Measurements from ENCODE around the gene PSME3. TPM values are rescaled to one million over a fixed set of nuclear protein-coding genes. Genes with fewer than 3 reads are reported as not detected.
A peak's percentile ranks its signal among the peaks of the same experiment; 100 is the strongest.
"Not testable (repeated sequence)": the region's sequence is repeated elsewhere in the genome, so short reads cannot be mapped to it uniquely, and the experiment has no call there.

Gene PSME3
- total and polyA plus RNA-seq, 4 donors, result 25.0 to 55.3 (median 39.8) TPM

DNA sequence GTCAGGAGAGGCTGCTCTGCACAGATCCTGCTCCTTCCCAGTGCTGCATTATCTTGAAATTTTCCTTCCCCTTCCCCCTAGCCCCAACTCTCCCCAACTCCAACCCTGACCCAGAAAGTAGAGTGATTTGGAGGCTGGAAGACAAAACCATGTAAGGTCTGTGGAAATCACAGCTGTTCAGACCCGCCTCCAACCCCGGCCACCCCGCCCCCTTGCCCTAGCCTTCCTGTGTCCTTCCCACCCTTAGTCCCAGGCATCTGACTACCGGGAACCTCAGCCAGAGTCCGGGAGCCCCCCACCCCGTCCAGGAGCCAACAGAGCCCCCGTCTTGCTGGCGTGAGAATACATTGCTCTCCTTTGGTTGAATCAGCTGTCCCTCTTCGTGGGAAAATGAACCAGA lies 17.8 kb downstream of the PSME3 start, which contains the start of gene AOC3:
Gene AOC3, plus strand, starts transcription at position 246 of the 400 bp plus-strand sequence. Its CDS starts 145 bp downstream, at position 391.
- Histone ChIP-seq H3K9ac (ENCODE audit: low read depth in 1 of 2, low read length in 2 of 2) (no peak within 1 kb of the TSS), H3K4me3 (ENCODE audit: low read depth in 1 of 3, low read length in 3 of 3) (peak within 1 kb of the TSS in 1 of 3 donors; percentile 14), H3K9me3 (ENCODE audit: control insufficient read depth in 4 of 4, low read length in 3 of 4) (no peaks in the 10 kb centered on the region), H3K36me3 (ENCODE audit: control insufficient read depth in 4 of 4, insufficient read depth in 3 of 4, low read depth in 1 of 4, low read length in 3 of 4) (no peaks in the 10 kb centered on the region), H3K4me1 (ENCODE audit: control insufficient read depth in 4 of 4, insufficient read depth in 4 of 4, low read length in 3 of 4) (peaks cover 0 to 25% (median 24%) of the 10 kb centered on the region in 4 donors), H3K27me3 (ENCODE audit: control insufficient read depth in 4 of 4, insufficient read depth in 4 of 4, low read length in 3 of 4) (no peaks in the 10 kb centered on the region), H3K27ac (ENCODE audit: low read depth in 1 of 2, low read length in 2 of 2) (peak within 1 kb of the TSS; percentile 17 to 36)
- 57% methylated on average over 9 of the region's 9 CpGs for WGBS
- no peak for DNase-seq (ENCODE audit: low spot score)
- TF ChIP-seq YY1 (IDR thresholded peaks at IDR 0.05) (no peak), HNF4A (conservative IDR thresholded peaks at IDR 0.05) (no peak), TAF1 (conservative IDR thresholded peaks at IDR 0.05) (no peak), RAD21 (IDR thresholded peaks at IDR 0.05) (no peak), GABPA (IDR thresholded peaks at IDR 0.05 in 1 of 2, conservative IDR thresholded peaks at IDR 0.05 in 1 of 2) (no peak), RXRA (IDR thresholded peaks at IDR 0.05) (no peak), SP1 (IDR thresholded peaks at IDR 0.05) (no peak), FOXA2 (IDR thresholded peaks at IDR 0.05) (no peak), FOXA1 (IDR thresholded peaks at IDR 0.05) (no peak), EGR1 (IDR thresholded peaks at IDR 0.05; ENCODE audit: low read depth in 2 of 2) (no peak), HNF4G (IDR thresholded peaks at IDR 0.05) (no peak), NR2F2 (IDR thresholded peaks at IDR 0.05) (no peak)
- TF ChIP-seq, protein P1, sequence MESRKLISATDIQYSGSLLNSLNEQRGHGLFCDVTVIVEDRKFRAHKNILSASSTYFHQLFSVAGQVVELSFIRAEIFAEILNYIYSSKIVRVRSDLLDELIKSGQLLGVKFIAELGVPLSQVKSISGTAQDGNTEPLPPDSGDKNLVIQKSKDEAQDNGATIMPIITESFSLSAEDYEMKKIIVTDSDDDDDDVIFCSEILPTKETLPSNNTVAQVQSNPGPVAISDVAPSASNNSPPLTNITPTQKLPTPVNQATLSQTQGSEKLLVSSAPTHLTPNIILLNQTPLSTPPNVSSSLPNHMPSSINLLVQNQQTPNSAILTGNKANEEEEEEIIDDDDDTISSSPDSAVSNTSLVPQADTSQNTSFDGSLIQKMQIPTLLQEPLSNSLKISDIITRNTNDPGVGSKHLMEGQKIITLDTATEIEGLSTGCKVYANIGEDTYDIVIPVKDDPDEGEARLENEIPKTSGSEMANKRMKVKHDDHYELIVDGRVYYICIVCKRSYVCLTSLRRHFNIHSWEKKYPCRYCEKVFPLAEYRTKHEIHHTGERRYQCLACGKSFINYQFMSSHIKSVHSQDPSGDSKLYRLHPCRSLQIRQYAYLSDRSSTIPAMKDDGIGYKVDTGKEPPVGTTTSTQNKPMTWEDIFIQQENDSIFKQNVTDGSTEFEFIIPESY (IDR thresholded peaks at IDR 0.05), result no peak
- TF ChIP-seq, protein P2, sequence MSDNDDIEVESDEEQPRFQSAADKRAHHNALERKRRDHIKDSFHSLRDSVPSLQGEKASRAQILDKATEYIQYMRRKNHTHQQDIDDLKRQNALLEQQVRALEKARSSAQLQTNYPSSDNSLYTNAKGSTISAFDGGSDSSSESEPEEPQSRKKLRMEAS (IDR thresholded peaks at IDR 0.05), result no peak
- TF ChIP-seq, protein P3, sequence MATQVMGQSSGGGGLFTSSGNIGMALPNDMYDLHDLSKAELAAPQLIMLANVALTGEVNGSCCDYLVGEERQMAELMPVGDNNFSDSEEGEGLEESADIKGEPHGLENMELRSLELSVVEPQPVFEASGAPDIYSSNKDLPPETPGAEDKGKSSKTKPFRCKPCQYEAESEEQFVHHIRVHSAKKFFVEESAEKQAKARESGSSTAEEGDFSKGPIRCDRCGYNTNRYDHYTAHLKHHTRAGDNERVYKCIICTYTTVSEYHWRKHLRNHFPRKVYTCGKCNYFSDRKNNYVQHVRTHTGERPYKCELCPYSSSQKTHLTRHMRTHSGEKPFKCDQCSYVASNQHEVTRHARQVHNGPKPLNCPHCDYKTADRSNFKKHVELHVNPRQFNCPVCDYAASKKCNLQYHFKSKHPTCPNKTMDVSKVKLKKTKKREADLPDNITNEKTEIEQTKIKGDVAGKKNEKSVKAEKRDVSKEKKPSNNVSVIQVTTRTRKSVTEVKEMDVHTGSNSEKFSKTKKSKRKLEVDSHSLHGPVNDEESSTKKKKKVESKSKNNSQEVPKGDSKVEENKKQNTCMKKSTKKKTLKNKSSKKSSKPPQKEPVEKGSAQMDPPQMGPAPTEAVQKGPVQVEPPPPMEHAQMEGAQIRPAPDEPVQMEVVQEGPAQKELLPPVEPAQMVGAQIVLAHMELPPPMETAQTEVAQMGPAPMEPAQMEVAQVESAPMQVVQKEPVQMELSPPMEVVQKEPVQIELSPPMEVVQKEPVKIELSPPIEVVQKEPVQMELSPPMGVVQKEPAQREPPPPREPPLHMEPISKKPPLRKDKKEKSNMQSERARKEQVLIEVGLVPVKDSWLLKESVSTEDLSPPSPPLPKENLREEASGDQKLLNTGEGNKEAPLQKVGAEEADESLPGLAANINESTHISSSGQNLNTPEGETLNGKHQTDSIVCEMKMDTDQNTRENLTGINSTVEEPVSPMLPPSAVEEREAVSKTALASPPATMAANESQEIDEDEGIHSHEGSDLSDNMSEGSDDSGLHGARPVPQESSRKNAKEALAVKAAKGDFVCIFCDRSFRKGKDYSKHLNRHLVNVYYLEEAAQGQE (IDR thresholded peaks at IDR 0.05), result no peak
- TF ChIP-seq, protein P4, sequence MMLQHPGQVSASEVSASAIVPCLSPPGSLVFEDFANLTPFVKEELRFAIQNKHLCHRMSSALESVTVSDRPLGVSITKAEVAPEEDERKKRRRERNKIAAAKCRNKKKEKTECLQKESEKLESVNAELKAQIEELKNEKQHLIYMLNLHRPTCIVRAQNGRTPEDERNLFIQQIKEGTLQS (IDR thresholded peaks at IDR 0.05), result no peak
- TF ChIP-seq, protein P5, sequence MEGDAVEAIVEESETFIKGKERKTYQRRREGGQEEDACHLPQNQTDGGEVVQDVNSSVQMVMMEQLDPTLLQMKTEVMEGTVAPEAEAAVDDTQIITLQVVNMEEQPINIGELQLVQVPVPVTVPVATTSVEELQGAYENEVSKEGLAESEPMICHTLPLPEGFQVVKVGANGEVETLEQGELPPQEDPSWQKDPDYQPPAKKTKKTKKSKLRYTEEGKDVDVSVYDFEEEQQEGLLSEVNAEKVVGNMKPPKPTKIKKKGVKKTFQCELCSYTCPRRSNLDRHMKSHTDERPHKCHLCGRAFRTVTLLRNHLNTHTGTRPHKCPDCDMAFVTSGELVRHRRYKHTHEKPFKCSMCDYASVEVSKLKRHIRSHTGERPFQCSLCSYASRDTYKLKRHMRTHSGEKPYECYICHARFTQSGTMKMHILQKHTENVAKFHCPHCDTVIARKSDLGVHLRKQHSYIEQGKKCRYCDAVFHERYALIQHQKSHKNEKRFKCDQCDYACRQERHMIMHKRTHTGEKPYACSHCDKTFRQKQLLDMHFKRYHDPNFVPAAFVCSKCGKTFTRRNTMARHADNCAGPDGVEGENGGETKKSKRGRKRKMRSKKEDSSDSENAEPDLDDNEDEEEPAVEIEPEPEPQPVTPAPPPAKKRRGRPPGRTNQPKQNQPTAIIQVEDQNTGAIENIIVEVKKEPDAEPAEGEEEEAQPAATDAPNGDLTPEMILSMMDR (IDR thresholded peaks at IDR 0.05; ENCODE audit: low read depth, low read length, missing input control), result no peak

DNA sequence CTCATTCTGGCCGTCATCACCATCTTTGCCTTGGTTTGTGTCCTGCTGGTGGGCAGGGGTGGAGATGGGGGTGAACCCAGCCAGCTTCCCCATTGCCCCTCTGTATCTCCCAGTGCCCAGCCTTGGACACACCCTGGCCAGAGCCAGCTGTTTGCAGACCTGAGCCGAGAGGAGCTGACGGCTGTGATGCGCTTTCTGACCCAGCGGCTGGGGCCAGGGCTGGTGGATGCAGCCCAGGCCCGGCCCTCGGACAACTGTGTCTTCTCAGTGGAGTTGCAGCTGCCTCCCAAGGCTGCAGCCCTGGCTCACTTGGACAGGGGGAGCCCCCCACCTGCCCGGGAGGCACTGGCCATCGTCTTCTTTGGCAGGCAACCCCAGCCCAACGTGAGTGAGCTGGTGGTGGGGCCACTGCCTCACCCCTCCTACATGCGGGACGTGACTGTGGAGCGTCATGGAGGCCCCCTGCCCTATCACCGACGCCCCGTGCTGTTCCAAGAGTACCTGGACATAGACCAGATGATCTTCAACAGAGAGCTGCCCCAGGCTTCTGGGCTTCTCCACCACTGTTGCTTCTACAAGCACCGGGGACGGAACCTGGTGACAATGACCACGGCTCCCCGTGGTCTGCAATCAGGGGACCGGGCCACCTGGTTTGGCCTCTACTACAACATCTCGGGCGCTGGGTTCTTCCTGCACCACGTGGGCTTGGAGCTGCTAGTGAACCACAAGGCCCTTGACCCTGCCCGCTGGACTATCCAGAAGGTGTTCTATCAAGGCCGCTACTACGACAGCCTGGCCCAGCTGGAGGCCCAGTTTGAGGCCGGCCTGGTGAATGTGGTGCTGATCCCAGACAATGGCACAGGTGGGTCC lies 18.4 kb downstream of the PSME3 start:
- H3K36me3 ChIP-seq (ENCODE audit: control insufficient read depth in 4 of 4, insufficient read depth in 3 of 4, low read depth in 1 of 4, low read length in 3 of 4); H3K9me3 ChIP-seq (ENCODE audit: control insufficient read depth in 4 of 4, low read length in 3 of 4); DNase-seq (ENCODE audit: low spot score); H3K27me3 ChIP-seq (ENCODE audit: control insufficient read depth in 4 of 4, insufficient read depth in 4 of 4, low read length in 3 of 4); H3K9ac ChIP-seq (ENCODE audit: low read depth in 1 of 2, low read length in 2 of 2): not testable (repeated sequence)
- 86% methylated on average over 25 of the region's 28 CpGs for WGBS
- peak overlapping the region in 1 of 3 donors; percentile 14 for H3K4me3 ChIP-seq (ENCODE audit: low read depth in 1 of 3, low read length in 3 of 3)
- H3K4me1 ChIP-seq (ENCODE audit: control insufficient read depth in 4 of 4, insufficient read depth in 4 of 4, low read length in 3 of 4), result peaks cover 0 to 27% (median 25%) of the 10 kb centered on the region in 4 donors
- H3K27ac ChIP-seq (ENCODE audit: low read depth in 1 of 2, low read length in 2 of 2), result peak overlapping the region in 1 of 2 donors; percentile 24

Measured in liver (tissue), 9 donors.